Calu3 (cell line): ENCODE measurements around the gene LAMB4. TPM values are rescaled to one million over a fixed set of nuclear protein-coding genes. Genes with fewer than 3 reads are reported as not detected.

Experiments
- BruUV-seq: library from RNA; stranded (reverse); fragments of 400-500 nt; replicated peaks from 2 replicates; lab custom pipeline; 2021; lab: Mats Ljungman, UMichigan
- CTCF ChIA-PET: fragments of 300-600 bp; sonication (Branson Sonifier 250); formaldehyde crosslinking; loops from one replicate; lab custom pipeline; 2022; ENCODE audit warnings: antibody characterized with exemption; lab: Charles Lee
- DNase-seq: peaks from one replicate; pipeline ENCODE4 v3.0.0; 2022
- H3K27ac Mint-ChIP-seq: one replicate; pipeline ENCODE4 v1.8.0; 2022; ENCODE audit warnings: mixed read lengths; ENCODE audit not compliant: unreplicated experiment
- H3K27me3 Mint-ChIP-seq: one replicate; pipeline ENCODE4 v1.8.0; 2022; ENCODE audit warnings: mixed read lengths; ENCODE audit not compliant: unreplicated experiment
- H3K36me3 Mint-ChIP-seq: one replicate; pipeline ENCODE4 v1.8.0; 2022; ENCODE audit warnings: mild to moderate bottlenecking, moderate library complexity, mixed read lengths; ENCODE audit not compliant: insufficient read depth, unreplicated experiment
- H3K4me1 Mint-ChIP-seq: one replicate; pipeline ENCODE4 v1.8.0; 2022; ENCODE audit warnings: mild to moderate bottlenecking, low read depth, mixed read lengths; ENCODE audit not compliant: unreplicated experiment
- H3K4me3 Mint-ChIP-seq: one replicate; pipeline ENCODE4 v1.8.0; 2022; ENCODE audit warnings: mild to moderate bottlenecking, low read depth, moderate library complexity, mixed read lengths; ENCODE audit not compliant: unreplicated experiment
- H3K9me3 Mint-ChIP-seq: one replicate; pipeline ENCODE4 v1.8.0; 2022; ENCODE audit warnings: low read depth, mixed read lengths; ENCODE audit not compliant: unreplicated experiment
- CTCF ChIP-seq: fragments of 200-600 bp; IDR thresholded peaks from one replicate; pipeline ENCODE4 v1.8.0; 2022; ENCODE audit warnings: antibody characterized with exemption; ENCODE audit not compliant: unreplicated experiment
- intact Hi-C: fragments of 100-400 bp; cut with micrococcal nuclease; formaldehyde crosslinking; loops from one replicate; pipeline ENCODE4 v1.10.0; 2022; ENCODE audit not compliant: unreplicated experiment
- total RNA-seq: library from RNA; stranded (reverse); gene quantifications from 2 replicates; pipeline ENCODE4 v1.2.3, GENCODE V29; 2022

The LAMB4 gene
- total RNA-seq, 1 experiment from 2014 or later = not detected

- no peaks in the 10 kb centered on the region for H3K4me1 Mint-ChIP-seq
- H3K27me3 Mint-ChIP-seq = no peaks in the 10 kb centered on the region
- H3K9me3 Mint-ChIP-seq = no peaks in the 10 kb centered on the region
- no peaks in the 10 kb centered on the region for H3K36me3 Mint-ChIP-seq
- no peak overlapping the region for H3K27ac Mint-ChIP-seq
- no peak overlapping the region for H3K4me3 Mint-ChIP-seq
- BruUV-seq = no TSS peak
- CTCF ChIA-PET = no interaction called here
- intact Hi-C loops = no loop called here
- no peak for DNase-seq
- TF ChIP-seq CTCF = no peak
Observed at GRCh38 chr7:108054537-108054936, 75.6 kb downstream of the LAMB4 start.

DNA sequence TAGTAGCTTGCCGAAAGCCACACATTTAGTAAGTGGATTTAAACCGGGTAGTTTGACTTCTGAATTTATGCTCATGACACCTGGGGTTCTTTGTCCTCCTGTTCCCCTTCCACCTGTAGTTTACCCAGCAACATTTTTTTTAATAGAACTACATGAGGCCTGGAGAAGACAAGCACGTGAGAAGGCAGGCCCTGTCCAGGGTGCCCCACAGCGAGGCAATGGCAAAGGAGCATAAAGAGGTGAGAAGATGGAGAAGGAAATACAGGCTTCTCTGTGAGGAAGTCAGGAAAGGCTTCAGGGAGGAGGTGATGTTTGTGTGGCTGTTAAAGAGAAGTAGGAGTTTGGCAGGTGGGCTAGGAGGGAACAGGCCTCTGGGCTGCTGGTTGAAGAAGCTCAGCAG, 76.9 kb downstream of the LAMB4 start:
- Mint-ChIP-seq H3K36me3 (no peaks in the 10 kb centered on the region), H3K4me3 (no peak overlapping the region), H3K9me3 (no peaks in the 10 kb centered on the region), H3K27ac (no peak overlapping the region), H3K27me3 (no peaks in the 10 kb centered on the region), H3K4me1 (no peaks in the 10 kb centered on the region)
- intact Hi-C loops = no loop called here
- CTCF ChIA-PET = no interaction called here
- no peak for DNase-seq
- BruUV-seq = no TSS peak
- no peak for TF ChIP-seq CTCF

- Mint-ChIP-seq H3K4me1 (no peaks in the 10 kb centered on the region), H3K27ac (no peak overlapping the region), H3K4me3 (no peak overlapping the region), H3K9me3 (no peaks in the 10 kb centered on the region), H3K36me3 (no peaks in the 10 kb centered on the region), H3K27me3 (no peaks in the 10 kb centered on the region)
- intact Hi-C loops = no loop called here
- no TSS peak for BruUV-seq
- CTCF ChIA-PET = no interaction called here
- DNase-seq = no peak
- TF ChIP-seq CTCF = no peak
Observed at GRCh38 chr7:108051454-108051853, 78.7 kb downstream of the LAMB4 start.

DNA sequence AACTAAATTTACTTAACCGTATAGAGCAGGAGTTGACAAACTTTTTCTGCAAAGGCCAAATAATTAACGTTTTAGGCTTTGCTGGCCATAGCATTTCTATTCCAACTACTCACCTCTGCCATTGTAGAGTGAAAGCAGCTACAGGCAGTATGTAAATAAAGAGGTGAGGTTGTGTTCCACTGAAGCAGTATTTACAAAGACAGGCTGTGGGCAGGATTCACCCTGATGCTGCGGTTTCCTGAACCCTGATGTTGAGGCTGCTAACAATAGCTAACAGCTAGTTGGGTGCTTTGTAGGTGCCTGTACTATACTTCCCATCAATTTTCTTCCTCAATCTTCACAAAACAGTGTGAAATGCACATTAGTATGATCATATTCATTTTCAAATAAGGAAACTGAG, 80.2 kb downstream of the LAMB4 start:
- Mint-ChIP-seq H3K4me3 (no peak overlapping the region), H3K4me1 (no peaks in the 10 kb centered on the region), H3K27ac (no peak overlapping the region), H3K27me3 (no peaks in the 10 kb centered on the region), H3K36me3 (no peaks in the 10 kb centered on the region), H3K9me3 (no peaks in the 10 kb centered on the region)
- intact Hi-C loops = no loop called here
- no peak for TF ChIP-seq CTCF
- no peak for DNase-seq
- BruUV-seq = no TSS peak
- CTCF ChIA-PET = no interaction called here

DNA sequence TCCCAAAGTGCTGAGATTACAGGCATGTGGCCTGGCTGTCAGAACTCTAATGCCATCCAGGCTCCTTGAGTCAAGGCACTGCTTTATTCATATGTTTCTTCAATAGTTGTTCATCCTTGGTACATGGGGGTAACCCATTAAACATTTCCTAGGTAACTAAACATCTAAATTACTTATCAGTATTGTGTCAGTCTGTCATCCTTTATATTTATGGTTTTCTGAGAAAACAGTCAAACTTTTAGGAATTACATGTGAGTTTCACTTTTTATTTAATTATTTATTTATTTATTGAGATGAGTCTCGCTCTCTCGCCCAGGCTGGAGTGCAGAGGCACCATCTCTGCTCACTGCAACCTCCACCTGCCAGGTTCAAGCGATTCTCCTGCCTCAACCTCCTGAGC, 81.7 kb downstream of the LAMB4 start:
- Mint-ChIP-seq H3K4me1 (no peaks in the 10 kb centered on the region), H3K9me3 (no peaks in the 10 kb centered on the region), H3K36me3 (no peaks in the 10 kb centered on the region), H3K27ac (no peak overlapping the region), H3K4me3 (no peak overlapping the region), H3K27me3 (no peaks in the 10 kb centered on the region)
- intact Hi-C loops = no loop called here
- CTCF ChIA-PET = no interaction called here
- no peak for TF ChIP-seq CTCF
- no peak for DNase-seq
- BruUV-seq = no TSS peak
